NCI-H128 (cell line): ENCODE data around the gene AAK1.
"Not testable (repeated sequence)": the region's sequence is repeated elsewhere in the genome, so short reads cannot be mapped to it uniquely, and the experiment has no call there.

Experiments used
- DNase-seq: peaks from one replicate; lab custom pipeline; 2025; ENCODE audit not compliant: unreplicated experiment; lab: John Stamatoyannopoulos, UW

The AAK1 gene

DNA sequence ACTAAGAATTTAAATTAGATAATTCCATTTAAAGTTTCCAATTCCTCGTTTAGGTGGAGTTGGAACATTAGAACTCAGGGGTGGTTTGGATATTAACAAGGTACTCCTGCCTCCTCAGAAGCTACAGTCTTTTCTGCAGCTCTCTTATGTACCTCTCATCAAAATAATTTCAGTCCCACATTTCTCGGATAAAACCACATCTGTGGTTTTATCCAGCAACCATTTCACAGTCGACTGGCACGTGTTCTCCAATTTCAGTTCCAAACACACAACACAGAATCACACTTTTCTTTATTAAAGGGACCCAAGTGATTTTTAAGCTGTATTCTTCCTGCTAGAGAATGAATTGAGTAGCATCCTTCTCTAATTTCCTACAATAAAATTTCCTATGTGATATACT is 183.6 kb downstream of the AAK1 start:
- DNase-seq, result no peak

DNA sequence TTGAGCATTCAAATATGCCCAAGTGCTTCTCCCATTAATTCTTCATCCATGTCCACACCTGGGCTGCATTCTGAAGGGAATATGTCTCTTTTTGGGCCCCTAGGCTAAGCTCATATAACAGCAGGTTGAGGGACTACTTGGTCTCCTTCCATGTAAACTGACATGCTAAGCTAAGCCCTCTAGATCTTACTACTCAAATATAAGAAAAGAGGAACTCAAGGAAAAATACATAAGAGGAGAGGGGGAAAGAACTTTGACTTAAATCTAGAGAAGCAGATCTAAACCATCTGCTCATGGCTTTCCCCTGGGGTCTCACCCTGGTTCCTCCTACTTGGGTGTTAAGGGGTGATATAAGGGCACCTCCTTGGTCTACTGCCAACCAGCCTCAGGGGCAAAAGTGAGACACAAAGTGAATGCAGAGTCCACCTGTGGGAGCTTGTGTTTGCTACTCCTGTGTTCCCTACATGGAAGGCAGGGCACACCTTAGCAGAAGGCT is 186.5 kb downstream of the AAK1 start:
- no peak for DNase-seq

- no peak for DNase-seq
Measured at GRCh38 chr2:69456154-69456553, 187.4 kb downstream of the AAK1 start.

GRCh38 chr2:69454976-69455375 is 188.6 kb downstream of the AAK1 start:
- no peak for DNase-seq

DNA sequence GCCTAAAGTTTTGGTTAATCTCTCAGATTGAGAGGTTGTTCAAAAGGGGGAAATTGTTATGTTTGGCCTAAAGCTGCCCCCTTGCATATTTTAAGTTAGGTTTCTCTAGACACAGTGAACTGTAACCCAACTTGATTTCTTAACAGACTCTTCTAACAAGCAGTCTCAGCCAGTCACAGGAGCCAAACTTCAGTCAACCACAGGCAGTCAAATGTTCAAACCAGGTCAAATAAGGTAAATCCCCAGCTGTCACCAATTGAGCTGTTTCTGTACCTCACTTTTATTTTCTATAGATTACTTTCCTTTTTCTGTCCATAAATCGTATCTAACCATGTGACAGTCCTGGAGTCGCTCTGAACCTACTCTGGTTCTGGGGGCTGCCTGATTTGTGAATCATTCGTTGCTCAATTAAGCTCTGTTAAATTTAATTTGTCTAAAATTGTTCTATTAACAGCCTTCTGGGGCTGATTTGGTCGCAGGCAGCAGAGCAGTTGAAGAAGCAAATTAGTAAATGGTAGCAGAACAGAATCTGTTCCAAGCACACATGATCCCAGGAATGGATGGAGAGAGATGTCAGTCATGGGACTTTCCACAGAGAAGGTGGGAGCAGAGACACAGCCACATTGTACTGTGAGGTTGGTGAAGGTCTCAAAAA is 189.9 kb downstream of the AAK1 start:
- no peak for DNase-seq

GRCh38 chr2:69452687-69453086 is 190.9 kb downstream of the AAK1 start:
- no peak for DNase-seq

DNA sequence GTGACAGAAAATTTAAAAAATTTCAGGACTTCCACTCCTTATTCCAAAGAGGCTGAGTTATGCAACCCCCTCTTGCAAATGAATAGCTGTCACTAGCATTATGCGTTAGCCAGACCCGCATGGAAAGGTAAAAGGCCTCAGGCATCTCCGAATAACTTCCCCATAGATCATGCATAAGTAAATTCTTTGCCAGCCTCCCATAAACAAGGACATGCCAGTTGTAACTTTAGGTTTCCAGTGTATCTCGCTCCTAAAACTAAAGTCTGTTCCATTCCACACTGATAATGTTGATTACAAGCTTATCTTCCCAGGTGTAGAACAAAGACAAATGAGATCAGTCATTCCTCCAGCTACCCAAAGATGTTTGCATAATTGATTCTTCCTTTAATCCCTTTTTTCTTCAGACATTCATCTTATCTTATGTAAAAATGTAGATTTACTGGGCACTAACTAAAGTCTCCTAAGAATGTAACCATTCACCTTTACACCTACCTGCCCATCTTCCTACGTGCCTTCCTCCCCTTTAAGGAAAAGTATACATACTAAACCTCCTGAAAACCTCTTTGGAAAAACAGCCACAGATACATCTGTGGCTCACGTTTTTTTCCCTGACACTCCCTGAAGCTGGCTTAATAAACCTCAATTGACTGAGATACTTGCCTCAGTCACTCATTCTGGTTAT is 192.7 kb downstream of the AAK1 start:
- no peak for DNase-seq

- DNase-seq, result no peak
Measured at GRCh38 chr2:69449906-69450305, 193.6 kb downstream of the AAK1 start.

DNA sequence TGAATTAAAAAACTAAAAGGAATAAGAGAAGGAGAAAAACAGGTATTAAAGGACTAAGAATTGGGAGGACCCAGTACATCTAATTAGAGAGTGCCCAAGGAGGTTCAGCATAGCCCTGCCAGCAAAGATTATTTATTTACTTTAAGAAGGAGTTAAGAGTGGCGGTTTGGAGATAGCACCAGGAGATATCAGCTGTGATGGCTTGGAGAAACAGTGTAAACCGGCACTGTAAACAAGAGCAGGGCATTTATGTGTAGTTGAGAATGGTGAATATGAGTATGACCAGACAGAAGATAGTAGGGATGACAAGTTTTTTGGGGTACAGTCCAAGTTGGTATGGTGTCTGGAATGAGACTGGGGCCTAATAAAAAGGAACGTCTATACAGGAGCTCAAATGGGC is 199.9 kb downstream of the AAK1 start:
- DNase-seq, result not testable (repeated sequence)

DNA sequence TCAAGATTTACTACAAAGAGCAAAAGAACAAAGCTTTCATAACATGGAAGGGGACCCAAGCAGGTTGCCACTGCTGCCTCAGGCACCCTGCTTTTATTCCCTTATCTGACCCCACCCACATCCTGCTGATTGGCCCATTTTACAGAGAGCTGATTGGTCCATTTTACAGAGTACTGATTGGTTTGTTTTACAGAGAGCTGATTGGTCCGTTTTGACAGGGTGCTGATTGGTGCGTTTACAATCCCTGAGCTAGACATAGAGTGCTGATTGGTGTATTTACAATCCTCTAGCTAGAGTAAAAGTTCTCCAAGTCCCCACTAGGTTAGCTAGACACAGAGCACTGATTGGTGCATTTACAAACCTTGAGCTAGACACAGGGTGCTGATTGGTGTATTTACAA is 204.0 kb downstream of the AAK1 start:
- not testable (repeated sequence) for DNase-seq

DNA sequence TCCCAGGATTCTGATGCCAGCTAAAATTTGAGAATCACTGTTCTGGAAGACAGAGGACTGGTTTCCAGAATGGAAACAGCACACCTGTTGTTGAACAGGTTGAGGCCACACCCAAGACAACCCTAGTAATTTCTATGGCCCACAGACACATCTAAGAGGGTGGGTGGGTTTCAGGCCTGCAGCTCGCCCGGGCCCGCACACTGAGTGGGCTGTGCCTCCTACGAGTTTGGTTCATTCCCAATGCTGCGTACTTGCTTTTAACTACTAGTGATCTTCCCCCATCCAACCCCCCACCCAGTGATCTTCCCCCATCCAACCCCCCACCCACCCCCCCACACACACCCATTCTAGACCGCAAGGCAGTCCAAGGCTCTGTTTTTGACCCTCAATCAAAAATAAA is 205.0 kb downstream of the AAK1 start:
- DNase-seq, result no peak

DNA sequence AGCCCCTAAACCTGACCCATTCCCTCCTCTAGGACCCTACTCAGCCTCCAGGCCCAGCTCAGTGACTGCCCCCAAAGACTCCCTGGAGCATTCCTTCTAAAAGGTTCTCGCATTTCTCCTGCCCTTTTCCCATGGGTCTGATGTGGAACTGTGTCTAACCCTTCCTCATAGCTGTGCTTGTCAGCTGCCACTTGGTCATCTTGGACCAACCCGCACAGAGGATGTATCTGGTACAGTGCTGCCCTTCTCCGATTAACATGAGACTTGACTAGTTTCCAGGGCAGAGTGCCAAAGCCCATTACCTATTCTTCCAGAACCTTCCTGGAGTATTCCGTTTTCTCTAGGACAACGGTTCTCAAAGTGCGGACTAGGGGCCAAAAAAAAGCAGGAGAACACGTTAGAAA is 205.8 kb downstream of the AAK1 start:
- no peak for DNase-seq

DNA sequence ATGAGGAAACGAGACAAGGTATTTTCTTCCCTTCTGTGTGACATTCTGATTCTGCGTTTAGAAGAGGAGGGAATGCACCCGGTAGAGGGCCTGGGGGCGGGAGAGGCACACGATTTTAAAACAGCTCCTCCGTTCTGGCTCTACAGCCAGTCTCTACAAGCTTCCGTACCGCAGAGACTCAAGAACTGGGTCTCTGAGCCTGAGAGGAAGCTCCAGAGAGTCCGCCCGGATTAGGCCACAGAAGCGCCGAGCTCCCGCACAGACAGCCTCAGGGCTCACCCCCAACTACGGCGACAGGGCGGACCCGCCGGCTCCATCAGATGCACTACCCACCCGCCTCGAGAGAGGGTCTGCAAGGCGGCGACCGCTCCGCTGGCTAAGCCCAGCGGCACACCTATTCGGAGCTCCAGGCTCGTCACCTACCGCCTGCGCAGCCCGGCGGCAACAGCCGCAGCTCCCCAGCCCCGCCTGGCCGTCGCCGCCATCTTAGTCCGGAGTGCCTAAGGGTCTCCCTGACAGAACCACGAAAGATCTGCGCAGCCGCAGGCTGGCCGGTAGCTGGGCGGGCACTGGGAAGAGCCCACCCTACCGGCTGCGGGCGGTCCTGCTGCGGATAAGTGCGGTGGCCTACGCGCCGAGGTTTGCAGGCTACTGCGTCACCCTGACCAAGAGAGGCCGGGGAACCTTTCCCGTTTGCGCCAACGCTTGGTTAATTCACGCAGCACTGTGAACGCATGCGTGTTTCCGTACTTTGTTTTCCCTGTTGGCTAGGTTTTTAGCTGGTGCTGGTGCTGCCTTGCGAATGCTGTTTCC is 206.4 kb downstream of the AAK1 start, which contains the start of gene NFU1:
TSS of gene NFU1 (minus strand) at position 498 of the 813 bp plus-strand sequence. CDS start at position 485, 13 bp downstream.
- peak; percentile 71 for DNase-seq

GRCh38 chr2:69436596-69436937 is 207.0 kb downstream of the AAK1 start:
- no peak for DNase-seq

- no peak for DNase-seq
Measured at GRCh38 chr2:69434753-69435152, 208.8 kb downstream of the AAK1 start.

DNA sequence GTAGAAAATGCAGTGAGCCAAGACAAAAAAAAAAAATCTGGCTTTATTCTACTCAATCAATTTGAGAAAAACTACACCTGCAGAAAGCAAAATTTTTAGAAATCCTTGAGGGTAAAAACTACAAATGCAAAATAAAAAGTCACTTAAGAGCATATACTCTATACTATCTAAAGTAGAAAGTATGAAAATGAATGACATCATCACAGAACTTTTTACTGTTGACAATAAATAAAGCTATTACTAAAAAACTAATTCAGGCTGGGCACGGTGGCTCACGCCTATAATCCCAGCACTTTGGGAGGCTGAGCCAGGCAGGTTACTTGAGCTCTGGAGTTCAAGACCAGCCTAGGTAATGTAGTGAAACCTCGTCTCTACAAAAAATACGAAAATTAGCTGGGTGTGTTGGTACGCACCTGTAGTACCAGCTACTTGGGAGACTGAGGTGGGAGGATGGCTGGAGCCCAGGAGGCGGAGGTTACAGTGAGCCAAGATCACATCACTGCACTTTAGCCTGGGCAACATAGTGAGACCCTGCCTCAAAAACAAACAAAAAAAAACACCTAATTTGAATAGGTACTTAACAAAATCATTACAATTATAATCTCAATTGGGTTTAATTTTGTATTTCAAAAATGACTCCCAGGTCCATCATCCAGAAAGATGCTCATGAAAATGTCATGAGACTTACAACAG is 213.9 kb downstream of the AAK1 start:
- DNase-seq, result no peak

DNA sequence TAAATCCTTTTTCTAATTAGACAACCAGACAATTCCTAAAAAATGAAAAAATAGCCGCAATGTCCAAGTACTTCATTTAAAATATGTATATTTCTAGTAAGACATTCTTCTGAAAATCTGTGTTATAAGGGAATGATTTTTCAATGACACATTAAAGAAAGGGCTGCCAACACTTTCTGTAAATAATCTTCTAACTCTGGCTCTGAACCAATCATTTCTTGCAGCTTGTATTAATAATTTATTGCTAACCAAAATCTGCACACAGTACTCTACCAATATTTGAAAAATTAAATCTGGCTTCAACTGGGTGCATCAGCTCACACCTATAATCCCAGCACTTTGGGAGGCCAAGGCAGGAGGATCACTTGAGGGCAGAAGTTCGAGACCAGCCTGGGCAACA is 214.6 kb downstream of the AAK1 start:
- no peak for DNase-seq

- no peak for DNase-seq
Measured at GRCh38 chr2:69424419-69424818, 219.1 kb downstream of the AAK1 start.

- DNase-seq, result no peak
Measured at GRCh38 chr2:69422198-69422597, 221.3 kb downstream of the AAK1 start.

GRCh38 chr2:69419111-69419510 is 224.4 kb downstream of the AAK1 start:
- not testable (repeated sequence) for DNase-seq

DNA sequence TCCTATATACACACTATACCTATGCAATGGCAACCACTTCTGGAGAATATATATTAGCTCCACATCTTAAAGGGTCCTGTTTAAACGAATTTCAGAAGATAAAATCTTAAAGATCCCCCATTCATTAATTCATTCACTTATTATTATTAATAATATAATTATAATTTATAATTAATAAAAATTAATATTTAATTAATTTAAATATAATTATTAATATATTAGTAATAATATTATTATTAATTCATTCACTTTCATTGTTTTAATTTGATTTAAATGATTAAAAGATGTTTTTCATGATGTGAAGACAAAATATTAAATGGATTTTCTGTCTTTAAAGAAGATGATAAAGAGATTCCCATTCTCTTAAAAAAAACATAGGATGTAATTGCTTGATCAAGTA is 227.4 kb downstream of the AAK1 start:
- DNase-seq, result no peak
